GM12878 (cell line): Measurements from ENCODE around the gene TXLNG. TPM values are rescaled to one million over a fixed set of nuclear protein-coding genes. Genes with fewer than 3 reads are reported as not detected.

ENCODE experiments used
- ATAC-seq: fragments of 200-7000 bp; cut with Tn5 transposase; 3 replicates; pipeline ENCODE4 v1.9.1; 2020; ENCODE audit warnings: mild to moderate bottlenecking, moderate library complexity
- BruUV-seq: library from RNA; stranded (reverse); fragments of 400-500 nt; replicated peaks from 2 replicates; lab custom pipeline; 2021; lab: Mats Ljungman, UMichigan
- CTCF ChIA-PET: fragments of 300-600 bp; sonication (Branson Sonifier 250); formaldehyde crosslinking; extraction: SDS; loops from one replicate; lab custom pipeline; 2021; ENCODE audit warnings: inconsistent platforms; lab: Yijun Ruan, JAX
- POLR2A ChIA-PET: fragments of 350-600 bp; formaldehyde crosslinking; extraction: SDS; loops from one replicate; lab custom pipeline; 2021; ENCODE audit warnings: inconsistent platforms; lab: Charles Lee
- RAD21 ChIA-PET: fragments of 300-600 bp; sonication (Branson Sonifier 250); formaldehyde crosslinking; loops from one replicate; lab custom pipeline; 2023; ENCODE audit warnings: antibody characterized with exemption; ENCODE audit not compliant: unreplicated experiment; lab: Charles Lee
- SMC1A ChIA-PET: fragments of 300-600 bp; sonication (Branson Sonifier 250); formaldehyde crosslinking; loops from one replicate; lab custom pipeline; 2023; ENCODE audit not compliant: unreplicated experiment, uncharacterized antibody; lab: Charles Lee
- DNase-seq: peaks from one replicate; pipeline ENCODE4 v3.0.0-alpha.2; 2011; ENCODE audit warnings: low read depth, low spot score
- FAIRE-seq: peaks from 3 replicates; lab custom pipeline; 2011; peaks lifted over from hg19 to GRCh38; lab: Jason Lieb, UNC
- H2AFZ ChIP-seq: 2 replicates; pipeline ENCODE4 v1.6.0; 2011; ENCODE audit warnings: low read depth, low read length, control low read depth; ENCODE audit not compliant: control insufficient read depth
- H3K27ac ChIP-seq: 2 replicates; pipeline ENCODE4 v1.5.1; 2011; ENCODE audit warnings: control low read depth; ENCODE audit not compliant: control insufficient read depth, insufficient read depth
- H3K27me3 ChIP-seq, 2 experiments: replicated peaks in 1 of 2; 2 replicates each; pipeline versions ENCODE4 v1.6.0 to v1.6.1; 2011; ENCODE audit warnings: low read length in 1 of 2; ENCODE audit not compliant: control insufficient read depth in 2 of 2, insufficient read depth in 2 of 2
- H3K36me3 ChIP-seq, 2 experiments: 2 replicates each; pipeline ENCODE4 v1.5.1; 2011; ENCODE audit warnings: low read length in 1 of 2; ENCODE audit not compliant: control insufficient read depth in 2 of 2, insufficient read depth in 2 of 2
- H3K4me1 ChIP-seq: 2 replicates; pipeline ENCODE4 v1.6.1; 2011; ENCODE audit warnings: mild to moderate bottlenecking, low read length, moderate library complexity, mixed read lengths; ENCODE audit not compliant: control insufficient read depth, insufficient read depth
- H3K4me2 ChIP-seq: 2 replicates; pipeline ENCODE4 v1.6.0; 2011; ENCODE audit warnings: control low read depth; ENCODE audit not compliant: control insufficient read depth, insufficient read depth
- H3K4me3 ChIP-seq: fragments of 200-600 bp; sonication (generic); 2 replicates; pipeline ENCODE4 v1.5.1; 2016
- H3K79me2 ChIP-seq: 2 replicates; pipeline ENCODE4 v1.6.0; 2011; ENCODE audit warnings: low read length; ENCODE audit not compliant: control insufficient read depth, insufficient read depth
- H3K9ac ChIP-seq: 2 replicates; pipeline ENCODE4 v1.8.0; 2011; ENCODE audit warnings: low read length, control low read depth, mixed read lengths; ENCODE audit not compliant: control insufficient read depth, insufficient read depth
- H3K9me3 ChIP-seq: replicated peaks from 3 replicates; pipeline ENCODE4 v1.5.1; 2011; ENCODE audit warnings: mild to moderate bottlenecking, low read length; ENCODE audit not compliant: control insufficient read depth, insufficient read depth
- H4K20me1 ChIP-seq: 2 replicates; pipeline ENCODE4 v1.6.0; 2011; ENCODE audit not compliant: control insufficient read depth, insufficient read depth
- ASH2L ChIP-seq: fragments of 300-600, 200-600 bp; sonication (generic); IDR thresholded peaks from 2 replicates; pipeline ENCODE4 v1.6.1; 2017; ENCODE audit warnings: low read depth, mild to moderate bottlenecking, borderline replicate concordance
- BCL11A ChIP-seq: IDR thresholded peaks from 2 replicates; pipeline ENCODE4 v1.6.1; 2011; ENCODE audit warnings: low read depth, low read length
- CREM ChIP-seq: IDR thresholded peaks from 2 replicates; pipeline ENCODE4 v1.6.1; 2014; ENCODE audit warnings: antibody characterized with exemption, low read depth
- ETV6 ChIP-seq, 2 experiments: fragments of 450-650 bp in 1 of 2; IDR thresholded peaks in 1 of 2; conservative IDR thresholded peaks in 1 of 2; 2 replicates each; pipeline ENCODE4 v1.6.1; 2014; ENCODE audit warnings: antibody characterized with exemption in 1 of 2, borderline replicate concordance in 1 of 2, low read depth in 1 of 2, mild to moderate bottlenecking in 1 of 2, moderate library complexity in 1 of 2
- FOXK2 ChIP-seq: fragments of 450-650 bp; IDR thresholded peaks from 2 replicates; pipeline ENCODE4 v1.6.1; 2017; ENCODE audit warnings: mild to moderate bottlenecking, moderate library complexity
- HDAC6 ChIP-seq: fragments of 200-600 bp; sonication (generic); IDR thresholded peaks from one replicate; pipeline ENCODE4 v1.8.0; 2017; ENCODE audit warnings: antibody characterized with exemption; ENCODE audit not compliant: unreplicated experiment
- MEF2A ChIP-seq: IDR thresholded peaks from 2 replicates; pipeline ENCODE4 v1.6.1; 2011; ENCODE audit warnings: low read depth, mild to moderate bottlenecking, low read length, moderate library complexity; ENCODE audit not compliant: insufficient read depth
- MTA2 ChIP-seq: fragments of 450-650 bp; IDR thresholded peaks from 2 replicates; pipeline ENCODE4 v1.6.1; 2016; ENCODE audit warnings: low read depth, mild to moderate bottlenecking, moderate library complexity
- MXI1 ChIP-seq: fragments of 150-350 bp; IDR thresholded peaks from 2 replicates; pipeline ENCODE4 v1.6.1; 2011; ENCODE audit warnings: low read depth, mild to moderate bottlenecking, inconsistent platforms, low read length, improper control_type of control experiment
- NBN ChIP-seq: fragments of 450-650 bp; IDR thresholded peaks from 2 replicates; pipeline ENCODE4 v1.6.1; 2016
- NFXL1 ChIP-seq: fragments of 450-650 bp; IDR thresholded peaks from 2 replicates; pipeline ENCODE4 v1.6.1; 2017; ENCODE audit warnings: antibody characterized with exemption, mild to moderate bottlenecking, borderline replicate concordance
- SPI1 ChIP-seq: IDR thresholded peaks from 2 replicates; pipeline ENCODE4 v1.6.1; 2011; ENCODE audit warnings: low read depth, mild to moderate bottlenecking, low read length, moderate library complexity, borderline replicate concordance; ENCODE audit not compliant: insufficient read depth
- WGBS: methylation state at CpG from one replicate; pipeline ENCODE4 v1.1.6; 2016; ENCODE audit warnings: low lambda C conversion rate; ENCODE audit not compliant: insufficient replicate concordance, insufficient coverage; ENCODE audit errors: missing lambda C conversion rate; 5-methylcytosine and 5-hydroxymethylcytosine counted together
- in situ Hi-C: fragments of 300-500 bp; cut with MboI; formaldehyde crosslinking; loops from 9 replicates; pipeline ENCODE4 v1.14.3; 2018; ENCODE audit warnings: mixed read lengths
- intact Hi-C: fragments of 100-400 bp; cut with micrococcal nuclease; formaldehyde crosslinking; loops from one replicate; pipeline ENCODE4 v1.14.2; 2022; ENCODE audit not compliant: unreplicated experiment
- polyA plus RNA-seq, 11 experiments: library from polyadenylated mRNA; depleted of rRNA in 4 of 11; unstranded in 6 of 11; stranded (reverse) in 5 of 11; fragments of >200 nt; fragmentation: Nextera tagmentation in 4 of 11; fragmentation: Illumina TruSeq in 1 of 11; extraction: Ambion mirVana in 4 of 11; extraction: Trizol in 1 of 11; gene quantifications; 1 replicate in 1 of 11; 2 replicates in 10 of 11; pipeline versions ENCODE4 v1.2.1 to v1.2.3, GENCODE V29; 2011 to 2016; ENCODE audit warnings: inconsistent platforms in 2 of 11, missing spikeins in 2 of 11, low read depth in 1 of 11
- total RNA-seq, 4 experiments: library from RNA; depleted of rRNA in 3 of 4; stranded (reverse); fragments of >200 nt in 3 of 4; fragmentation: Illumina TruSeq in 1 of 4; extraction: Trizol in 1 of 4; gene quantifications; 2 replicates each; pipeline versions ENCODE4 v1.2.1 to v1.2.3, GENCODE V29; 2013 to 2021
- TF ChIP-seq, protein P1 (sequence below): fragments of 450-650 bp; IDR thresholded peaks from 2 replicates; pipeline ENCODE4 v1.6.1; 2018; ENCODE audit warnings: mild to moderate bottlenecking, low read depth, moderate library complexity; ENCODE audit not compliant: partially characterized antibody
- TF ChIP-seq, protein P2 (sequence below): fragments of 450-650 bp; IDR thresholded peaks from 2 replicates; pipeline ENCODE4 v1.6.1; 2018; ENCODE audit warnings: borderline replicate concordance, mild to moderate bottlenecking; ENCODE audit not compliant: partially characterized antibody

Gene TXLNG
- total and polyA plus RNA-seq, 10 of the 15 experiments (the other 5 are each of a cell fraction or from before 2014, with no cell fraction given): 9.9 to 40.7 (median 19.5) TPM

DNA sequence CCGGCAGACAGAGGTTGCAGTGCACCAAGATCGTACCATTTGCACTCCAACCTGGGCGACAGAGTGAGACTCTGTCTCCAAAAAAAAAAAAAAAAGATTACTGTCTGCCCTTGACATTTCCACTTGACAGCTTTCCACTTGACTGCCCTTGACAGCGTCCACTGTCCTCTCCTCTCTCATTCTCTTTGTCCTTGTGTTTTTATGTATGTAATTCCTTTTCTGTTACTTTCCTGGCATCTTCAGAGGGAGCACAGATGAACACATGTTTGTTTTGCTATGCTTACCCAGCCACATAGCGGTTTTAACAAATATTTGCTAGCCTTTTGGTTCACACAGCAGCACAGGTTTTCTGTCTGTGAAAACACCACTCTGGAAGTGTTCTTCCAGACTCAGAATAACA lies 40.6 kb upstream of the TXLNG start:
- SMC1A ChIA-PET: no interaction called here
- TF ChIP-seq NFXL1 (no peak), FOXK2 (no peak), SPI1 (no peak), ASH2L (no peak), MXI1 (no peak), MEF2A (no peak), ETV6 (conservative IDR thresholded peaks at IDR 0.05 in 1 of 2, IDR thresholded peaks at IDR 0.05 in 1 of 2; ENCODE audit: borderline replicate concordance in 1 of 2, low read depth in 1 of 2) (no peak), NBN (no peak), HDAC6 (no peak), BCL11A (no peak), CREM (no peak), MTA2 (no peak)
- TF ChIP-seq, protein P1, sequence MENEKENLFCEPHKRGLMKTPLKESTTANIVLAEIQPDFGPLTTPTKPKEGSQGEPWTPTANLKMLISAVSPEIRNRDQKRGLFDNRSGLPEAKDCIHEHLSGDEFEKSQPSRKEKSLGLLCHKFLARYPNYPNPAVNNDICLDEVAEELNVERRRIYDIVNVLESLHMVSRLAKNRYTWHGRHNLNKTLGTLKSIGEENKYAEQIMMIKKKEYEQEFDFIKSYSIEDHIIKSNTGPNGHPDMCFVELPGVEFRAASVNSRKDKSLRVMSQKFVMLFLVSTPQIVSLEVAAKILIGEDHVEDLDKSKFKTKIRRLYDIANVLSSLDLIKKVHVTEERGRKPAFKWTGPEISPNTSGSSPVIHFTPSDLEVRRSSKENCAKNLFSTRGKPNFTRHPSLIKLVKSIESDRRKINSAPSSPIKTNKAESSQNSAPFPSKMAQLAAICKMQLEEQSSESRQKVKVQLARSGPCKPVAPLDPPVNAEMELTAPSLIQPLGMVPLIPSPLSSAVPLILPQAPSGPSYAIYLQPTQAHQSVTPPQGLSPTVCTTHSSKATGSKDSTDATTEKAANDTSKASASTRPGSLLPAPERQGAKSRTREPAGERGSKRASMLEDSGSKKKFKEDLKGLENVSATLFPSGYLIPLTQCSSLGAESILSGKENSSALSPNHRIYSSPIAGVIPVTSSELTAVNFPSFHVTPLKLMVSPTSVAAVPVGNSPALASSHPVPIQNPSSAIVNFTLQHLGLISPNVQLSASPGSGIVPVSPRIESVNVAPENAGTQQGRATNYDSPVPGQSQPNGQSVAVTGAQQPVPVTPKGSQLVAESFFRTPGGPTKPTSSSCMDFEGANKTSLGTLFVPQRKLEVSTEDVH: no peak
- TF ChIP-seq, protein P2, sequence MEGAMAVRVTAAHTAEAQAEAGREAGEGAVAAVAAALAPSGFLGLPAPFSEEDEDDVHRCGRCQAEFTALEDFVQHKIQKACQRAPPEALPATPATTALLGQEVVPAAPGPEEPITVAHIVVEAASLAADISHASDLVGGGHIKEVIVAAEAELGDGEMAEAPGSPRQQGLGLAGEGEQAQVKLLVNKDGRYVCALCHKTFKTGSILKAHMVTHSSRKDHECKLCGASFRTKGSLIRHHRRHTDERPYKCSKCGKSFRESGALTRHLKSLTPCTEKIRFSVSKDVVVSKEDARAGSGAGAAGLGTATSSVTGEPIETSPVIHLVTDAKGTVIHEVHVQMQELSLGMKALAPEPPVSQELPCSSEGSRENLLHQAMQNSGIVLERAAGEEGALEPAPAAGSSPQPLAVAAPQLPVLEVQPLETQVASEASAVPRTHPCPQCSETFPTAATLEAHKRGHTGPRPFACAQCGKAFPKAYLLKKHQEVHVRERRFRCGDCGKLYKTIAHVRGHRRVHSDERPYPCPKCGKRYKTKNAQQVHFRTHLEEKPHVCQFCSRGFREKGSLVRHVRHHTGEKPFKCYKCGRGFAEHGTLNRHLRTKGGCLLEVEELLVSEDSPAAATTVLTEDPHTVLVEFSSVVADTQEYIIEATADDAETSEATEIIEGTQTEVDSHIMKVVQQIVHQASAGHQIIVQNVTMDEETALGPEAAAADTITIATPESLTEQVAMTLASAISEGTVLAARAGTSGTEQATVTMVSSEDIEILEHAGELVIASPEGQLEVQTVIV: no peak
- no peak overlapping the region for H3K27ac ChIP-seq
- no TSS peak for BruUV-seq
- FAIRE-seq (no peak), ATAC-seq (no peak), DNase-seq (no peak)
- H3K4me2 ChIP-seq: no peak overlapping the region
- no peaks in the 10 kb centered on the region for H3K4me1 ChIP-seq
- no peaks in the 10 kb centered on the region for H3K79me2 ChIP-seq
- CTCF ChIA-PET: no interaction called here
- WGBS: 96% methylated on average over 5 of the region's 5 CpGs
- peaks cover 7 to 14% of the 10 kb centered on the region in 2 experiments; a peak in 3 of 4 replicates for H3K36me3 ChIP-seq
- no peak overlapping the region for H3K4me3 ChIP-seq
- H4K20me1 ChIP-seq: no peaks in the 10 kb centered on the region; the same call in 1 of the 2 replicates
- intact Hi-C loops: no loop called here
- no peaks in the 10 kb centered on the region for H3K27me3 ChIP-seq
- no peaks in the 10 kb centered on the region for H3K9me3 ChIP-seq
- H2AFZ ChIP-seq: no peak overlapping the region
- H3K9ac ChIP-seq: no peak overlapping the region
- in situ Hi-C loops: no loop called here
- POLR2A ChIA-PET: no interaction called here
- RAD21 ChIA-PET: no interaction called here
